Neural cell (in vitro differentiated cells): ENCODE data around the gene FAM181B. TPM values are rescaled to one million over a fixed set of nuclear protein-coding genes. Genes with fewer than 3 reads are reported as not detected.

Source experiments
- H2AFZ ChIP-seq: fragments of 200-600, 300-800 bp; sonication (generic), shearing (Covaris generic); 2 replicates; pipeline ENCODE4 v1.6.0; 2014; ENCODE audit warnings: low read depth, mild to moderate bottlenecking, antibody characterized with exemption, low read length, moderate library complexity
- H3F3A ChIP-seq: fragments of 200-600 bp; shearing (Covaris generic); 2 replicates; pipeline ENCODE4 v1.6.1; 2016; ENCODE audit warnings: mild to moderate bottlenecking, moderate library complexity, mixed read lengths, antibody characterized with exemption, low read length; ENCODE audit not compliant: insufficient read depth, poor library complexity, severe bottlenecking
- H3K27ac ChIP-seq: fragments of 200-600, 300-800 bp; sonication (generic), shearing (Covaris generic); 2 replicates; pipeline ENCODE4 v1.5.1; 2014; ENCODE audit warnings: mild to moderate bottlenecking, low read length, moderate library complexity
- H3K27me3 ChIP-seq: fragments of 300-800, 200-600 bp; sonication (generic), shearing (Covaris generic); 2 replicates; pipeline ENCODE4 v1.6.0; 2014; ENCODE audit warnings: mild to moderate bottlenecking, low read depth, low read length, moderate library complexity; ENCODE audit not compliant: insufficient read depth
- H3K36me3 ChIP-seq: fragments of 300-800, 200-600 bp; sonication (generic), shearing (Covaris generic); 2 replicates; pipeline ENCODE4 v1.5.1; 2014; ENCODE audit warnings: mild to moderate bottlenecking, antibody characterized with exemption, low read length, moderate library complexity; ENCODE audit not compliant: insufficient read depth
- H3K4me2 ChIP-seq: fragments of 300-800, 200-600 bp; sonication (generic), shearing (Covaris generic); 2 replicates; pipeline ENCODE4 v1.6.0; 2014; ENCODE audit warnings: mild to moderate bottlenecking, low read length
- H3K4me3 ChIP-seq: fragments of 300-800, 200-600 bp; sonication (generic), shearing (Covaris generic); 2 replicates; pipeline ENCODE4 v1.5.1; 2014; ENCODE audit warnings: mild to moderate bottlenecking, low read length, moderate library complexity
- H3K79me2 ChIP-seq: fragments of 200-600 bp; shearing (Covaris generic); replicated peaks from 2 replicates; pipeline ENCODE4 v1.6.0; 2014; ENCODE audit warnings: mild to moderate bottlenecking, low read length, moderate library complexity; ENCODE audit not compliant: insufficient read depth
- H3K9ac ChIP-seq: fragments of 300-800, 200-600 bp; sonication (generic), shearing (Covaris generic); 2 replicates; pipeline ENCODE4 v1.6.1; 2016; ENCODE audit warnings: mild to moderate bottlenecking, low read length, mixed read lengths
- H3K9me2 ChIP-seq: fragments of 200-600 bp; shearing (Covaris generic); 2 replicates; pipeline ENCODE4 v1.6.1; 2016; ENCODE audit warnings: mild to moderate bottlenecking, low read length, mixed read lengths; ENCODE audit not compliant: insufficient read depth
- H3K9me3 ChIP-seq: fragments of 200-600, 300-800 bp; sonication (generic), shearing (Covaris generic); 2 replicates; pipeline ENCODE4 v1.6.1; 2016; ENCODE audit warnings: mild to moderate bottlenecking, mixed run types, low read length, moderate library complexity, mixed read lengths
- H4K20me1 ChIP-seq: fragments of 200-600 bp; shearing (Covaris generic); 2 replicates; pipeline ENCODE4 v1.6.1; 2016; ENCODE audit warnings: mild to moderate bottlenecking, mixed run types; ENCODE audit not compliant: insufficient read depth
- CTCF ChIP-seq: fragments of 450-650 bp; IDR thresholded peaks from 2 replicates; pipeline ENCODE4 v1.5.1; 2014; ENCODE audit warnings: antibody characterized with exemption, mild to moderate bottlenecking, moderate library complexity; ENCODE audit not compliant: poor library complexity, severe bottlenecking
- EP300 ChIP-seq: fragments of 450-650 bp; conservative IDR thresholded peaks from 2 replicates; pipeline ENCODE4 v1.6.1; 2014; ENCODE audit warnings: antibody characterized with exemption, mild to moderate bottlenecking, moderate library complexity; ENCODE audit not compliant: poor library complexity, severe bottlenecking
- EZH2 ChIP-seq: fragments of 200-600, 300-800 bp; shearing (Covaris generic), sonication (generic); IDR thresholded peaks from 2 replicates; pipeline ENCODE4 v1.6.1; 2014; ENCODE audit warnings: antibody characterized with exemption, low read length, borderline replicate concordance, mild to moderate bottlenecking; ENCODE audit not compliant: insufficient read depth, poor library complexity, severe bottlenecking
- MXI1 ChIP-seq: fragments of 450-650 bp; conservative IDR thresholded peaks from 2 replicates; pipeline ENCODE4 v1.6.1; 2014; ENCODE audit warnings: antibody characterized with exemption, mild to moderate bottlenecking; ENCODE audit not compliant: poor library complexity, severe bottlenecking
- POLR2AphosphoS5 ChIP-seq: IDR thresholded peaks from 2 replicates; pipeline ENCODE4 v1.6.1; 2012
- RAD21 ChIP-seq: fragments of 450-650 bp; conservative IDR thresholded peaks from 2 replicates; pipeline ENCODE4 v1.6.1; 2014; ENCODE audit warnings: antibody characterized with exemption, mild to moderate bottlenecking, moderate library complexity
- REST ChIP-seq: IDR thresholded peaks from 2 replicates; pipeline ENCODE4 v1.6.1; 2012; ENCODE audit warnings: borderline replicate concordance
- TAF1 ChIP-seq: IDR thresholded peaks from 2 replicates; pipeline ENCODE4 v1.6.1; 2012; ENCODE audit warnings: low read depth
- polyA plus RNA-seq: library from polyadenylated mRNA; depleted of rRNA; stranded (reverse); fragments of >200 nt; gene quantifications from 2 replicates; pipeline ENCODE4 v1.2.3, GENCODE V29; 2014

Gene FAM181B
- polyA plus RNA-seq, 1 donor from 2014 or later = 1.3 TPM

- no peak overlapping the region for H3K27ac ChIP-seq
- no peaks in the 10 kb centered on the region for H3K27me3 ChIP-seq
- no peaks in the 10 kb centered on the region for H3F3A ChIP-seq
- H2AFZ ChIP-seq = no peak overlapping the region
- H3K9me2 ChIP-seq = no peaks in the 10 kb centered on the region
- no peak overlapping the region for H3K4me2 ChIP-seq
- H3K79me2 ChIP-seq = no peaks in the 10 kb centered on the region
- H3K36me3 ChIP-seq = no peaks in the 10 kb centered on the region
- no peak overlapping the region for H3K9ac ChIP-seq
- peaks cover under 1% of the 10 kb centered on the region for H3K9me3 ChIP-seq
- TF ChIP-seq REST = no peak
- TF ChIP-seq POLR2AphosphoS5 = no peak
- TF ChIP-seq CTCF = no peak
- TF ChIP-seq EZH2 = no peak
- no peak for TF ChIP-seq EP300
- no peak for TF ChIP-seq MXI1
- no peak for TF ChIP-seq RAD21
- no peak for TF ChIP-seq TAF1
- H4K20me1 ChIP-seq = no peaks in the 10 kb centered on the region
- no peak overlapping the region for H3K4me3 ChIP-seq
These were observed 47.5 kb downstream of the FAM181B start for GRCh38 chr11:82686211-82686610.

- no peaks in the 10 kb centered on the region for H3K36me3 ChIP-seq
- no peak for TF ChIP-seq REST
- no peak for TF ChIP-seq MXI1
- TF ChIP-seq RAD21 = no peak
- H3K27me3 ChIP-seq = no peaks in the 10 kb centered on the region
- H3K9ac ChIP-seq = no peak overlapping the region
- H3K4me2 ChIP-seq = no peak overlapping the region
- H3K79me2 ChIP-seq = no peaks in the 10 kb centered on the region
- H4K20me1 ChIP-seq = no peaks in the 10 kb centered on the region
- peaks cover 4% of the 10 kb centered on the region for H3K9me3 ChIP-seq
- no peaks in the 10 kb centered on the region for H3K9me2 ChIP-seq
- no peaks in the 10 kb centered on the region for H3F3A ChIP-seq
- no peak overlapping the region for H3K4me3 ChIP-seq
- no peak overlapping the region for H3K27ac ChIP-seq
- H2AFZ ChIP-seq = no peak overlapping the region
These were observed 50.6 kb downstream of the FAM181B start for GRCh38 chr11:82683029-82683428.
